Retinal pigment epithelial cell (primary cell): ENCODE results near the gene PECR.

Source experiments
- DNase-seq: peaks from one replicate; pipeline ENCODE4 v3.0.0-alpha.2; 2010; ENCODE audit warnings: low read depth
- H3K4me3 ChIP-seq: 2 replicates; pipeline ENCODE4 v1.5.1; 2011; ENCODE audit warnings: mild to moderate bottlenecking, low read length, control low read depth, moderate library complexity
- CTCF ChIP-seq: conservative IDR thresholded peaks from 2 replicates; pipeline ENCODE4 v1.5.1; 2011; ENCODE audit warnings: low read depth, low read length, control low read depth, inconsistent platforms

Gene PECR

DNA sequence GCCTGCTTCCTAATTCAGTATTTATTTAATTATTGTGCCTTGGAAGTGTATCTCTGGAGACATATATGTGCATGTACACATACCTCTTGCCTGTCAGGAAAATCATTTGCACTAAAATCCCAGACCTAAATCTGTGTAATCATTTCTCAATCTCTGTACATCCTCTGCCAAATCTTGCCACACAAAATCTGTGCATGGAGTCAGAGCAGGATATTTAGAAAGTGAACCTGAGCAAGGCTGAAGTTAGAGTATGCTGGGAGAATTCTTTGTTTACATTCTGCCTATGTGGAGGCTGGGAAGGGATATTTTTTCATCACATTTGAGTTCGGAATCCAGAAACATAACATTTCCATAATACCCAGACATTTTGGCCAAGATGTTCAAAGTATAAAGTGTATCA, 36.9 kb upstream of the PECR start:
- no peak overlapping the region for H3K4me3 ChIP-seq
- TF ChIP-seq CTCF: no peak

GRCh38 chr2:216117561-216118340, 36.1 kb upstream of the PECR start:
- no peak overlapping the region for H3K4me3 ChIP-seq
- no peak for DNase-seq
- no peak for TF ChIP-seq CTCF

More for the DNA sequence above, 36.9 kb upstream of the PECR start:
- DNase-seq: no peak

GRCh38 chr2:216116418-216116817, 34.8 kb upstream of the PECR start:
- H3K4me3 ChIP-seq: no peak overlapping the region
- DNase-seq: no peak
- no peak for TF ChIP-seq CTCF

- TF ChIP-seq CTCF: peak; percentile 83
- peak overlapping the region; percentile 51 for H3K4me3 ChIP-seq
- DNase-seq: peak; percentile 95
Observed at GRCh38 chr2:216114714-216115531, 33.3 kb upstream of the PECR start.

GRCh38 chr2:216114382-216114713, 32.7 kb upstream of the PECR start:
- DNase-seq: no peak
- TF ChIP-seq CTCF: no peak
- no peak overlapping the region for H3K4me3 ChIP-seq

DNA sequence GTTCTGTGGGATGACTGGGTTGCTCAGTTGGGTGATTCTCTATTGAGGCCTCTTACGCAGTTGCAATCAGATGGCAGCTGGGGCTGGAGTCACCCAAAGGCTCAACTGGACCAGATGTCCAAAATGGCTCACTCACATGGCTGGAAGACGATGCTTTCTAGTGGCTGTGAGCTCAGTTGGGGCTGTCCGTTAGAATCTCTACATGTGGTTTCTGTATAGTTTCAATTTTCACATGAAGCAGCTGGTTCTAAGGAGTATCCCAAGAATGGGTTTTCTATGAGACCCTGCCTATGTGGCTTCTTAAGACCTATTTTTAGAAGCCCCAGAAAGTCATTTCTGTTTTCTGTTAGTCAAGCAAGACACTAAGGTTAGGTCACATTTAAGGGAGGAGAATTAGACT, 32.0 kb upstream of the PECR start:
- no peak for DNase-seq
- no peak for TF ChIP-seq CTCF
- no peak overlapping the region for H3K4me3 ChIP-seq

GRCh38 chr2:216112926-216113325, 31.3 kb upstream of the PECR start:
- no peak overlapping the region for H3K4me3 ChIP-seq
- DNase-seq: no peak
- TF ChIP-seq CTCF: no peak
